Cardiac fibroblast (primary cell): ENCODE measurements around the gene MTARC2.
A peak's percentile ranks its signal among the peaks of the same experiment; 100 is the strongest.

Experiments used
- DNase-seq, 2 donors: peaks; one replicate each; pipeline versions ENCODE4 v3.0.0 to v3.0.0-alpha.2; 2010; ENCODE audit warnings: low read depth in 2 of 2
- H3K4me3 ChIP-seq, 2 donors: replicated peaks in 1 of 2; 1 replicate in 1 of 2; 2 replicates in 1 of 2; pipeline ENCODE4 v1.5.1; 2011; ENCODE audit warnings: low read depth in 2 of 2, low read length in 2 of 2, mild to moderate bottlenecking in 2 of 2, moderate library complexity in 1 of 2
- CTCF ChIP-seq: IDR thresholded peaks from one replicate; pipeline ENCODE4 v1.5.1; 2011; ENCODE audit warnings: low read depth, mild to moderate bottlenecking, low read length, inconsistent platforms

MTARC2 gene

GRCh38 chr1:220809704-220810103, 61.6 kb downstream of the MTARC2 start:
- no peak for DNase-seq
- H3K4me3 ChIP-seq, result no peak overlapping the region
- TF ChIP-seq CTCF, result no peak

GRCh38 chr1:220810179-220810653, 62.1 kb downstream of the MTARC2 start:
- peak; percentile 95 for TF ChIP-seq CTCF
- H3K4me3 ChIP-seq, result peak overlapping the region; percentile 16 to 29
- peak; percentile 85 to 88 for DNase-seq

GRCh38 chr1:220810963-220811362, 62.8 kb downstream of the MTARC2 start:
- H3K4me3 ChIP-seq, result no peak overlapping the region
- no peak for DNase-seq
- no peak for TF ChIP-seq CTCF

- TF ChIP-seq CTCF, result no peak
- peak in 1 of 2 donors; percentile 42 for DNase-seq
Measured at GRCh38 chr1:220811695-220812094, 63.6 kb downstream of the MTARC2 start.

GRCh38 chr1:220812308-220812707, 64.2 kb downstream of the MTARC2 start:
- no peak for TF ChIP-seq CTCF
- no peak overlapping the region for H3K4me3 ChIP-seq
- DNase-seq, result no peak

More at GRCh38 chr1:220811695-220812094, 63.6 kb downstream of the MTARC2 start:
- H3K4me3 ChIP-seq, result no peak overlapping the region

GRCh38 chr1:220813013-220813412, 64.9 kb downstream of the MTARC2 start:
- DNase-seq, result no peak
- H3K4me3 ChIP-seq, result no peak overlapping the region
- no peak for TF ChIP-seq CTCF

- no peak for DNase-seq
- TF ChIP-seq CTCF, result no peak
- no peak overlapping the region for H3K4me3 ChIP-seq
Measured at GRCh38 chr1:220815409-220815808, 67.3 kb downstream of the MTARC2 start.
